Activated CD8-positive, alpha-beta T cell treated with anti-CD3 and anti-CD28 coated beads for 36 hours (primary cell): ENCODE results near the gene CALCOCO2. TPM values are rescaled to one million over a fixed set of nuclear protein-coding genes. Genes with fewer than 3 reads are reported as not detected.
A peak's percentile ranks its signal among the peaks of the same experiment; 100 is the strongest.

Experiments used
- ATAC-seq: fragments of 200-7000 bp; cut with Tn5 transposase; one replicate; pipeline ENCODE4 v1.10.0; 2021; ENCODE audit warnings: mild to moderate bottlenecking, moderate library complexity
- CTCF ChIA-PET: fragments of 350-600 bp; sonication (Branson Sonifier 250); formaldehyde crosslinking; loops from one replicate; lab custom pipeline; 2021; ENCODE audit warnings: antibody characterized with exemption; lab: Charles Lee
- POLR2A ChIA-PET: fragments of 350-600 bp; sonication (Branson Sonifier 250); formaldehyde crosslinking; loops from one replicate; lab custom pipeline; 2021; ENCODE audit warnings: antibody characterized with exemption; lab: Charles Lee
- DNase-seq: peaks from one replicate; pipeline ENCODE4 v3.0.0-alpha.2; 2020
- H3K27ac Mint-ChIP-seq: one replicate; pipeline ENCODE4 v1.8.0; 2021; ENCODE audit warnings: mild to moderate bottlenecking, mixed read lengths
- H3K27me3 Mint-ChIP-seq: one replicate; pipeline ENCODE4 v1.8.0; 2021; ENCODE audit warnings: mixed read lengths
- H3K36me3 Mint-ChIP-seq: one replicate; pipeline ENCODE4 v1.8.0; 2021; ENCODE audit warnings: low read depth, mixed read lengths
- H3K4me1 Mint-ChIP-seq: one replicate; pipeline ENCODE4 v1.8.0; 2021; ENCODE audit warnings: low read depth, mixed read lengths
- H3K4me3 Mint-ChIP-seq: one replicate; pipeline ENCODE4 v1.8.0; 2021; ENCODE audit warnings: mild to moderate bottlenecking, moderate library complexity, mixed read lengths
- H3K9me3 Mint-ChIP-seq: one replicate; pipeline ENCODE4 v1.8.0; 2021; ENCODE audit warnings: mixed read lengths
- intact Hi-C: fragments of 100-400 bp; cut with micrococcal nuclease; formaldehyde crosslinking; loops from one replicate; pipeline ENCODE4 v1.10.0; 2022
- total RNA-seq, 2 experiments: library from RNA; stranded (reverse); gene quantifications; one replicate each; pipeline ENCODE4 v1.2.3, GENCODE V29; 2021
- TF ChIP-seq, protein P1 (sequence below): fragments of 200-600 bp; IDR thresholded peaks from one replicate; pipeline ENCODE4 v1.8.0; 2022; ENCODE audit warnings: antibody characterized with exemption, mild to moderate bottlenecking

CALCOCO2 gene
- total RNA-seq, 2 experiments from 2014 or later: 69.2 to 73.1 TPM

GRCh38 chr17:48840441-48840840 lies 9.6 kb downstream of the CALCOCO2 start:
- Mint-ChIP-seq H3K4me3 (no peak overlapping the region), H3K9me3 (no peaks in the 10 kb centered on the region), H3K27me3 (no peaks in the 10 kb centered on the region), H3K36me3 (peaks cover 27% of the 10 kb centered on the region), H3K27ac (no peak overlapping the region), H3K4me1 (peaks cover 69% of the 10 kb centered on the region)
- ATAC-seq: no peak
- no peak for DNase-seq
- intact Hi-C loops: no loop called here
- CTCF ChIA-PET: interaction anchor here (1.0 to 2.3 kb wide), 7 partner anchors 8 to 44 kb away, joined by 3 to 11 read pairs (median 3); no protein-coding TSS in a partner anchor
- TF ChIP-seq, protein P1, sequence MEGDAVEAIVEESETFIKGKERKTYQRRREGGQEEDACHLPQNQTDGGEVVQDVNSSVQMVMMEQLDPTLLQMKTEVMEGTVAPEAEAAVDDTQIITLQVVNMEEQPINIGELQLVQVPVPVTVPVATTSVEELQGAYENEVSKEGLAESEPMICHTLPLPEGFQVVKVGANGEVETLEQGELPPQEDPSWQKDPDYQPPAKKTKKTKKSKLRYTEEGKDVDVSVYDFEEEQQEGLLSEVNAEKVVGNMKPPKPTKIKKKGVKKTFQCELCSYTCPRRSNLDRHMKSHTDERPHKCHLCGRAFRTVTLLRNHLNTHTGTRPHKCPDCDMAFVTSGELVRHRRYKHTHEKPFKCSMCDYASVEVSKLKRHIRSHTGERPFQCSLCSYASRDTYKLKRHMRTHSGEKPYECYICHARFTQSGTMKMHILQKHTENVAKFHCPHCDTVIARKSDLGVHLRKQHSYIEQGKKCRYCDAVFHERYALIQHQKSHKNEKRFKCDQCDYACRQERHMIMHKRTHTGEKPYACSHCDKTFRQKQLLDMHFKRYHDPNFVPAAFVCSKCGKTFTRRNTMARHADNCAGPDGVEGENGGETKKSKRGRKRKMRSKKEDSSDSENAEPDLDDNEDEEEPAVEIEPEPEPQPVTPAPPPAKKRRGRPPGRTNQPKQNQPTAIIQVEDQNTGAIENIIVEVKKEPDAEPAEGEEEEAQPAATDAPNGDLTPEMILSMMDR: no peak
- POLR2A ChIA-PET: interaction anchor here (1.3 kb wide), 1 partner anchor 33 kb away, joined by 3 read pairs; no protein-coding TSS in a partner anchor

DNA sequence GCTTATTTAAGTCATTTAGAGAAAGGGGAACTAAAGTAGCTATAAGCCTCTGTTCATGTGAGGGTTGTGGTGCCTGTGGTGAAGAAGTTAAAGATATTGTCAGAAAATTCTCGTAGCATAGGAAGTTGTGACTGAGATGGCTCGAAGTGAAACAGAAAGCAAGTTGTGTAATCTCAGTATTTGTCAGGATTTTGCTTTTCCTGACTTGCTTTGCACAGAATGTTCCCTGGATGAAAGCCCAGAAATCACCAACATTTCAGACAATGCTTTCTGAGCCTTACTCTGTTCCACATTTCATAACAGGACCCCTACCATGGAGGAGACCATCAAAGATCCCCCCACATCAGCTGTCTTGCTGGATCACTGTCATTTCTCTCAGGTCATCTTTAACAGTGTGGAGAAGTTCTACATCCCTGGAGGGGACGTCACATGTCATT lies 10.6 kb downstream of the CALCOCO2 start:
- Mint-ChIP-seq H3K4me3 (peak overlapping the region; percentile 48), H3K27ac (peak overlapping the region; percentile 32), H3K4me1 (peaks cover 59% of the 10 kb centered on the region), H3K36me3 (peaks cover 26% of the 10 kb centered on the region), H3K9me3 (no peaks in the 10 kb centered on the region), H3K27me3 (no peaks in the 10 kb centered on the region)
- ATAC-seq: peak; percentile 90
- POLR2A ChIA-PET: interaction anchor here (0.5 to 1.3 kb wide), 2 partner anchors 32 to 159 kb away, joined by 3 read pairs; no protein-coding TSS in a partner anchor
- CTCF ChIA-PET: interaction anchor here (0.9 to 2.1 kb wide), 8 partner anchors 9 to 51 kb away, joined by 3 to 6 read pairs (median 3); partner anchors contain the start of genes ATP5MC1 and CALCOCO2
- peak; percentile 75 for DNase-seq
- intact Hi-C loops: no loop called here
- TF ChIP-seq, protein P1: no peak

DNA sequence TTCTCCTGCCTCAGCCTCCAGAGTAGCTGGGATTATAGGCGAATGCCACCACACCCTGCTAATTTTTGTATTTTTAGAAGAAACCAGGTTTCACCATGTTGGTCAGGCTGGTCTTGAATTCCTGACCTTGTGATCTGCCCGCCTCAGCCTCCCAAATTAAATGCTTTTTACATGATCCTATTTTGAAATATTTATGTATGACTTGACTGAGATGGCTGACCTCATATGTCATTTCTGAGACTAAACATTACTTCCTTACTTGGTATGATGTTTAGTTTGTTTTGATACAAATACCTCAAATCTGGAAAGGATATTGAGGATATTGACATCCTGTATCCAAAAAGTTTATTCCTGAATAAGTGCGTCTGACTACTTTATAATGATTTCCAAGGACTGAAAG lies 11.9 kb downstream of the CALCOCO2 start:
- no peak overlapping the region for H3K27ac Mint-ChIP-seq
- intact Hi-C loops: no loop called here
- peaks cover 47% of the 10 kb centered on the region for H3K4me1 Mint-ChIP-seq
- TF ChIP-seq, protein P1: no peak
- H3K4me3 Mint-ChIP-seq: no peak overlapping the region
- H3K9me3 Mint-ChIP-seq: no peaks in the 10 kb centered on the region
- ATAC-seq (no peak), DNase-seq (no peak)
- CTCF ChIA-PET: interaction anchor here (0.9 to 2.1 kb wide), 6 partner anchors 29 to 164 kb away, joined by 3 to 10 read pairs (median 4); no protein-coding TSS in a partner anchor
- peaks cover 24% of the 10 kb centered on the region for H3K36me3 Mint-ChIP-seq
- POLR2A ChIA-PET: interaction anchor here (0.7 to 1.3 kb wide), 2 partner anchors 9 to 20 kb away, joined by 3 to 4 read pairs; no protein-coding TSS in a partner anchor
- no peaks in the 10 kb centered on the region for H3K27me3 Mint-ChIP-seq

GRCh38 chr17:48843187-48843900 lies 12.5 kb downstream of the CALCOCO2 start:
- ATAC-seq (no peak), DNase-seq (no peak)
- Mint-ChIP-seq H3K4me3 (no peak overlapping the region), H3K36me3 (peaks cover 29% of the 10 kb centered on the region), H3K27ac (no peak overlapping the region), H3K9me3 (no peaks in the 10 kb centered on the region), H3K4me1 (peaks cover 41% of the 10 kb centered on the region), H3K27me3 (no peaks in the 10 kb centered on the region)
- intact Hi-C loops: no loop called here
- POLR2A ChIA-PET: interaction anchor here (0.6 to 1.3 kb wide), 3 partner anchors 9 to 730 kb away, joined by 3 to 4 read pairs (median 3); no protein-coding TSS in a partner anchor
- CTCF ChIA-PET: interaction anchor here (0.8 to 2.1 kb wide), 10 partner anchors 9 to 165 kb away, joined by 3 to 10 read pairs (median 4); no protein-coding TSS in a partner anchor
- TF ChIP-seq, protein P1: no peak
